ENCODE measurements around the gene FGD3.

The FGD3 gene

GRCh38 chr9:93028448-93029006 lies 81.2 kb downstream of the FGD3 start:
- no peak for DNase-seq (ENCODE audit: low read depth)

- DNase-seq (ENCODE audit: low read depth), result no peak
Observed at GRCh38 chr9:93030642-93031628, 83.6 kb downstream of the FGD3 start.

GRCh38 chr9:93031629-93032430 lies 84.5 kb downstream of the FGD3 start:
- no peak for DNase-seq (ENCODE audit: low read depth)

GRCh38 chr9:93032545-93032944 lies 85.2 kb downstream of the FGD3 start:
- DNase-seq (ENCODE audit: low read depth), result no peak

- no peak for DNase-seq (ENCODE audit: low read depth)
Observed at GRCh38 chr9:93033531-93033930, 86.2 kb downstream of the FGD3 start.

- DNase-seq (ENCODE audit: low read depth), result no peak
Observed at GRCh38 chr9:93035106-93035660, 87.9 kb downstream of the FGD3 start.

GRCh38 chr9:93035821-93036351 lies 88.6 kb downstream of the FGD3 start:
- DNase-seq (ENCODE audit: low read depth), result no peak

- no peak for DNase-seq (ENCODE audit: low read depth)
Observed at GRCh38 chr9:93036887-93037475, 89.7 kb downstream of the FGD3 start.

GRCh38 chr9:93037476-93037971 lies 90.2 kb downstream of the FGD3 start:
- no peak for DNase-seq (ENCODE audit: low read depth)

- DNase-seq (ENCODE audit: low read depth), result no peak
Observed at GRCh38 chr9:93038918-93039317, 91.6 kb downstream of the FGD3 start.

- DNase-seq (ENCODE audit: low read depth), result no peak
Observed at GRCh38 chr9:93039456-93039855, 92.1 kb downstream of the FGD3 start.

- no peak for DNase-seq (ENCODE audit: low read depth)
Observed at GRCh38 chr9:93039976-93040375, 92.7 kb downstream of the FGD3 start.

- DNase-seq (ENCODE audit: low read depth), result no peak
Observed at GRCh38 chr9:93040409-93040808, 93.1 kb downstream of the FGD3 start.

- no peak for DNase-seq (ENCODE audit: low read depth)
Observed at GRCh38 chr9:93041108-93041802, 93.9 kb downstream of the FGD3 start.

- DNase-seq (ENCODE audit: low read depth), result no peak
Observed at GRCh38 chr9:93043122-93043521, 95.8 kb downstream of the FGD3 start.

- DNase-seq (ENCODE audit: low read depth), result no peak
Observed at GRCh38 chr9:93045521-93045920, 98.2 kb downstream of the FGD3 start.

GRCh38 chr9:93048566-93049448 lies 101.5 kb downstream of the FGD3 start:
- no peak for DNase-seq (ENCODE audit: low read depth)

- DNase-seq (ENCODE audit: low read depth), result no peak
Observed at GRCh38 chr9:93049491-93049890, 102.2 kb downstream of the FGD3 start.

GRCh38 chr9:93050231-93050630 lies 102.9 kb downstream of the FGD3 start:
- no peak for DNase-seq (ENCODE audit: low read depth)

- peak; percentile 31 for DNase-seq (ENCODE audit: low read depth)
Observed at GRCh38 chr9:93051680-93052089, 104.4 kb downstream of the FGD3 start.

Measured in GM04504 (cell line).